Measurements from ENCODE around the gene OSBPL10. TPM values are rescaled to one million over a fixed set of nuclear protein-coding genes. Genes with fewer than 3 reads are reported as not detected.

Gene OSBPL10
- total and polyA plus RNA-seq, 2 donors (not counting 1 experiment from before 2014, with no cell fraction given): 88.5 to 310 TPM

DNA sequence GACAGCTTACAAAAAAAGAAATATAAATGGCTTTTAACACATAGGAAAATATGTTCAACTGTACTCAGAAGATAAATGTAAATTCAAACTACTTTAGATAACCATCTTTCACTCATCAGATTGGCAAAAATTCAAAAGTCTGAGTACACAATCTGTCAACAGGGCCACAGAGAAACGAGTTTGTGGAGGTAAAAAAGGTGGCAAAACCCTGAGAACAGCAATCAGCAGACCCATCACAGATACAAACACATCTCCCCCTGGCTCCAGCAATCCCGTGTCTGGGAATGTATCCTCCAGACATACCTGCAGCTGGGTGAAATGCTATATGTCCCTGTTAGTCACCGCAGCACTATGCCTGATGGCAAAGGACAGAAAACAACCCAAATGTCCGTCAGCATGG lies 149.5 kb downstream of the OSBPL10 start:
- H3K27ac Mint-ChIP-seq: no peak overlapping the region
- peaks cover 42% of the 10 kb centered on the region for H3K4me1 Mint-ChIP-seq
- H3K9ac ChIP-seq (ENCODE audit: low read length): no peak overlapping the region
- no peak for DNase-seq
- H3K4me1 ChIP-seq (ENCODE audit: control insufficient read depth in 2 of 2, insufficient read depth in 2 of 2, low read length in 2 of 2): peaks cover 0 to 4% of the 10 kb centered on the region in 2 donors
- no peaks in the 10 kb centered on the region for H3K9me3 ChIP-seq (ENCODE audit: control extremely low read depth in 1 of 3, control insufficient read depth in 2 of 3, insufficient read depth in 1 of 3, low read length in 2 of 3)
- H3K27me3 Mint-ChIP-seq: no peaks in the 10 kb centered on the region
- no peaks in the 10 kb centered on the region for H3K9me3 Mint-ChIP-seq (ENCODE audit: insufficient read depth)
- POLR2A ChIA-PET: no interaction called here
- WGBS (ENCODE audit: insufficient coverage): no CpG with 5 or more reads among the region's 4 CpGs
- no peak overlapping the region for H3K27ac ChIP-seq (ENCODE audit: low read length in 2 of 2)
- no peak overlapping the region for H3K4me3 Mint-ChIP-seq
- H3K4me2 ChIP-seq (replicated peaks; ENCODE audit: low read depth, low read length, poor library complexity, severe bottlenecking): no peak overlapping the region
- H2AFZ ChIP-seq (ENCODE audit: insufficient read depth, low read depth, low read length, poor library complexity, severe bottlenecking): no peak overlapping the region
- CTCF ChIA-PET: interaction anchor here (0.9 kb wide), 1 partner anchor 337 kb away, joined by 4 read pairs; no protein-coding TSS in a partner anchor
- H3K4me3 ChIP-seq (ENCODE audit: control extremely low read depth in 1 of 5, extremely low read depth in 1 of 5, insufficient read depth in 1 of 5, low read depth in 2 of 5, low read length in 4 of 5): no peak overlapping the region
- H3K79me2 ChIP-seq (ENCODE audit: control insufficient read depth, insufficient read depth, low read length): peaks cover 62% of the 10 kb centered on the region
- no peaks in the 10 kb centered on the region for H3K27me3 ChIP-seq (replicated peaks in 1 of 4; ENCODE audit: control extremely low read depth in 1 of 4, control insufficient read depth in 3 of 4, insufficient read depth in 4 of 4, low read length in 3 of 4)
- ATAC-seq (ENCODE audit: low read depth): no peak
- peaks cover 53% of the 10 kb centered on the region for H4K20me1 ChIP-seq (ENCODE audit: control insufficient read depth, insufficient read depth, low read length, poor library complexity, severe bottlenecking)
- TF ChIP-seq EZH2 (IDR thresholded peaks at IDR 0.05; ENCODE audit: borderline replicate concordance, insufficient read depth, low read depth, low read length, poor library complexity, severe bottlenecking): no peak
- peaks cover 3 to 41% of the 10 kb centered on the region in 2 experiments for H3K36me3 ChIP-seq (replicated peaks in 1 of 2; ENCODE audit: control extremely low read depth in 1 of 2, control insufficient read depth in 1 of 2, extremely low read depth in 1 of 2, insufficient read depth in 2 of 2, low read length in 1 of 2)
- intact Hi-C loops (cut with micrococcal nuclease): no loop called here

GRCh38 chr3:31829826-31830426 lies 151.1 kb downstream of the OSBPL10 start:
- Histone ChIP-seq H3K4me1 (ENCODE audit: control insufficient read depth in 2 of 2, insufficient read depth in 2 of 2, low read length in 2 of 2) (no peaks in the 10 kb centered on the region), H3K4me2 (replicated peaks; ENCODE audit: low read depth, low read length, poor library complexity, severe bottlenecking) (no peak overlapping the region), H3K27me3 (replicated peaks in 1 of 4; ENCODE audit: control extremely low read depth in 1 of 4, control insufficient read depth in 3 of 4, insufficient read depth in 4 of 4, low read length in 3 of 4) (no peaks in the 10 kb centered on the region), H2AFZ (ENCODE audit: insufficient read depth, low read depth, low read length, poor library complexity, severe bottlenecking) (no peak overlapping the region), H3K27ac (ENCODE audit: low read length in 2 of 2) (no peak overlapping the region), H3K79me2 (ENCODE audit: control insufficient read depth, insufficient read depth, low read length) (peaks cover 58% of the 10 kb centered on the region), H3K36me3 (replicated peaks in 1 of 2; ENCODE audit: control extremely low read depth in 1 of 2, control insufficient read depth in 1 of 2, extremely low read depth in 1 of 2, insufficient read depth in 2 of 2, low read length in 1 of 2) (peaks cover 6 to 52% of the 10 kb centered on the region in 2 experiments), H3K4me3 (ENCODE audit: control extremely low read depth in 1 of 5, extremely low read depth in 1 of 5, insufficient read depth in 1 of 5, low read depth in 2 of 5, low read length in 4 of 5) (no peak overlapping the region), H4K20me1 (ENCODE audit: control insufficient read depth, insufficient read depth, low read length, poor library complexity, severe bottlenecking) (peaks cover 46% of the 10 kb centered on the region), H3K9ac (ENCODE audit: low read length) (no peak overlapping the region), H3K9me3 (ENCODE audit: control extremely low read depth in 1 of 3, control insufficient read depth in 2 of 3, insufficient read depth in 1 of 3, low read length in 2 of 3) (no peaks in the 10 kb centered on the region)
- intact Hi-C loops (cut with micrococcal nuclease): no loop called here
- Mint-ChIP-seq H3K4me1 (peaks cover 30% of the 10 kb centered on the region), H3K27ac (peak overlapping the region; percentile 60), H3K4me3 (no peak overlapping the region), H3K27me3 (no peaks in the 10 kb centered on the region), H3K9me3 (ENCODE audit: insufficient read depth) (no peaks in the 10 kb centered on the region)
- no peak for DNase-seq
- WGBS (ENCODE audit: insufficient coverage): 87% methylated on average over 16 of the region's 17 CpGs
- POLR2A ChIA-PET: no interaction called here
- TF ChIP-seq, protein P1, sequence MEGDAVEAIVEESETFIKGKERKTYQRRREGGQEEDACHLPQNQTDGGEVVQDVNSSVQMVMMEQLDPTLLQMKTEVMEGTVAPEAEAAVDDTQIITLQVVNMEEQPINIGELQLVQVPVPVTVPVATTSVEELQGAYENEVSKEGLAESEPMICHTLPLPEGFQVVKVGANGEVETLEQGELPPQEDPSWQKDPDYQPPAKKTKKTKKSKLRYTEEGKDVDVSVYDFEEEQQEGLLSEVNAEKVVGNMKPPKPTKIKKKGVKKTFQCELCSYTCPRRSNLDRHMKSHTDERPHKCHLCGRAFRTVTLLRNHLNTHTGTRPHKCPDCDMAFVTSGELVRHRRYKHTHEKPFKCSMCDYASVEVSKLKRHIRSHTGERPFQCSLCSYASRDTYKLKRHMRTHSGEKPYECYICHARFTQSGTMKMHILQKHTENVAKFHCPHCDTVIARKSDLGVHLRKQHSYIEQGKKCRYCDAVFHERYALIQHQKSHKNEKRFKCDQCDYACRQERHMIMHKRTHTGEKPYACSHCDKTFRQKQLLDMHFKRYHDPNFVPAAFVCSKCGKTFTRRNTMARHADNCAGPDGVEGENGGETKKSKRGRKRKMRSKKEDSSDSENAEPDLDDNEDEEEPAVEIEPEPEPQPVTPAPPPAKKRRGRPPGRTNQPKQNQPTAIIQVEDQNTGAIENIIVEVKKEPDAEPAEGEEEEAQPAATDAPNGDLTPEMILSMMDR (IDR thresholded peaks at IDR 0.05): no peak
- no peak for TF ChIP-seq EZH2 (IDR thresholded peaks at IDR 0.05; ENCODE audit: borderline replicate concordance, insufficient read depth, low read depth, low read length, poor library complexity, severe bottlenecking)
- CTCF ChIA-PET: no interaction called here
- no peak for ATAC-seq (ENCODE audit: low read depth)

Measured in B cell (primary cell).